Neutrophil (primary cell): ENCODE results near the gene INPP5A.

ENCODE experiments used
- H3K27ac ChIP-seq: fragments of 200-600 bp; sonication (generic); 2 replicates; pipeline ENCODE4 v1.5.1; 2016; ENCODE audit warnings: mild to moderate bottlenecking, moderate library complexity
- H3K27me3 ChIP-seq: fragments of 200-600 bp; sonication (generic); 2 replicates; pipeline ENCODE4 v1.6.0; 2016; ENCODE audit warnings: mild to moderate bottlenecking
- H3K36me3 ChIP-seq: fragments of 200-600 bp; sonication (generic); 2 replicates; pipeline ENCODE4 v1.5.1; 2017
- H3K4me1 ChIP-seq, 2 experiments: fragments of 200-600 bp in 1 of 2; sonication (generic) in 1 of 2; 1 replicate in 1 of 2; 2 replicates in 1 of 2; pipeline versions ENCODE4 v1.5.1 to v1.6.1; 2013 to 2016; ENCODE audit warnings: low read depth in 1 of 2, low read length in 1 of 2, mild to moderate bottlenecking in 1 of 2, moderate library complexity in 1 of 2; ENCODE audit not compliant: control insufficient read depth in 1 of 2, insufficient read depth in 1 of 2
- H3K4me3 ChIP-seq, 2 experiments: fragments of 200-600 bp in 1 of 2; sonication (generic) in 1 of 2; 1 replicate in 1 of 2; 2 replicates in 1 of 2; pipeline ENCODE4 v1.5.1; 2013 to 2016; ENCODE audit warnings: low read depth in 1 of 2, low read length in 1 of 2, mild to moderate bottlenecking in 1 of 2, moderate library complexity in 1 of 2
- H3K9me3 ChIP-seq: fragments of 200-600 bp; sonication (generic); 2 replicates; pipeline ENCODE4 v1.5.1; 2016
- TF ChIP-seq, protein P1 (sequence below): fragments of 200-600 bp; sonication (generic); IDR thresholded peaks from 2 replicates; pipeline ENCODE4 v1.5.1; 2016; ENCODE audit warnings: antibody characterized with exemption

INPP5A gene

DNA sequence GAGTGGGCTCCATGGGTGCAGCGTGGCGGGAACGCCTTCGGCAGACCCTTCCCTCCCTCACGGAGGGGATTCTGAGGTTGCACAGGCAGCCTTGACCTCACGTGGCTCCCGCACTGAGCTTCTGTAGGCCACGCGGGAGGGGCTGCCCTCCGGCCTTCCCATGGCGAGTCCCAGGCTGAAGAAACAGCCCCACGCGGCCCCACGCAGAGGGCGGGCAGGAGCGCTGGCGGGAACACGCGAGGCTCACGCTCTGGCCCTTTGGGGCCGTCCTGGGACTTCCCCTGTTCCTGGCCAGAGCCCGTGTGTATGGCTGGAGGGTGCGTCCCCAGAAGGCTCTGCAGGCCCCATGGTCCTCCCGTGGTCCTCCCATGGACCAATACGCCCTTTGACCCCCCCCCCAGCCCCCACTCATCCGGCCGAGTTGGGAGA, 270.0 kb downstream of the INPP5A start:
- TF ChIP-seq, protein P1, sequence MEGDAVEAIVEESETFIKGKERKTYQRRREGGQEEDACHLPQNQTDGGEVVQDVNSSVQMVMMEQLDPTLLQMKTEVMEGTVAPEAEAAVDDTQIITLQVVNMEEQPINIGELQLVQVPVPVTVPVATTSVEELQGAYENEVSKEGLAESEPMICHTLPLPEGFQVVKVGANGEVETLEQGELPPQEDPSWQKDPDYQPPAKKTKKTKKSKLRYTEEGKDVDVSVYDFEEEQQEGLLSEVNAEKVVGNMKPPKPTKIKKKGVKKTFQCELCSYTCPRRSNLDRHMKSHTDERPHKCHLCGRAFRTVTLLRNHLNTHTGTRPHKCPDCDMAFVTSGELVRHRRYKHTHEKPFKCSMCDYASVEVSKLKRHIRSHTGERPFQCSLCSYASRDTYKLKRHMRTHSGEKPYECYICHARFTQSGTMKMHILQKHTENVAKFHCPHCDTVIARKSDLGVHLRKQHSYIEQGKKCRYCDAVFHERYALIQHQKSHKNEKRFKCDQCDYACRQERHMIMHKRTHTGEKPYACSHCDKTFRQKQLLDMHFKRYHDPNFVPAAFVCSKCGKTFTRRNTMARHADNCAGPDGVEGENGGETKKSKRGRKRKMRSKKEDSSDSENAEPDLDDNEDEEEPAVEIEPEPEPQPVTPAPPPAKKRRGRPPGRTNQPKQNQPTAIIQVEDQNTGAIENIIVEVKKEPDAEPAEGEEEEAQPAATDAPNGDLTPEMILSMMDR = no peak
- no peaks in the 10 kb centered on the region for H3K36me3 ChIP-seq
- no peak overlapping the region for H3K4me3 ChIP-seq
- H3K27ac ChIP-seq = no peak overlapping the region
- no peaks in the 10 kb centered on the region for H3K9me3 ChIP-seq
- no peaks in the 10 kb centered on the region for H3K4me1 ChIP-seq
- peaks cover 21% of the 10 kb centered on the region for H3K27me3 ChIP-seq

DNA sequence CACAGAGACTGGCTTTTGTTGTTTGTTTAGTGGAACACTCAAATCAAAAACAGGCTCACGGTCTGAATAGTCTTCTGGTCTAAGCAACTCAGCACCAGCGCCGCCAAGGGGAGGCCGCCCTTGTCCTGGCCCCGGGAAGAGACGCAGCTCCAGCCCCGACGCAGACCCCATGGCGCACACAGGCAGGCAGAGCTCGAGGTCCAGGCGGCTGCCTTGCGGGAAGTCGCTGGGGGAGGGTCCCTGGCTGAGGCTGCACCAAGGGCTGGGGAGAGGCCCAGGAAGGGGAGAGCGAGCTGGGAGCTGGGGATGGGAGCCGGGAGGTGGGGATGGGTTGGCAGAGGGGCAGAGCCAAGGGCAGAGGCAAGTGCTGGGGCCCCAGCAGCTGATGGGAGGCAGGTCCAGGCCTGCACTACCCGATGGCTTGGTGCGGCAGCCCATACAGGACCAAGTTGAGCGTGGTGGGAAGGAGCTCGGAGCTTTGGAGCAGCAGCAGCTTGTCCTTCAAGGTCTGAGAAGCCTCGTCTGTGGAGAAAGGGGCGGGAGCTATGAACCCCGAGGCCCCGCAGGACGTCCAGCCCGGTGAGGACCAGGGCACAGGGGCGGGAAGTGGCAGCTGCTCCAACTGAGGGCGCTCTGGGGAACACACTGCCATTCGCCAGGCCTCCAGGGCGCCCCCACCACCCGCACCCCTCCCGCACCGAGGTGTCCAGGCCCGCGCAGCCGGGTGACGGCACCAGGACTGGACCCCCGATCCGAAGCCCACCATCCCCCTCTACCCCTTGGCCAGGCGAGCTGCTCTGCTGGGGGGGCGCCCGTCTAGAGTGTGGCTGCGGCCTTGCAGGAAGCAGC, 271.0 kb downstream of the INPP5A start:
- H3K9me3 ChIP-seq = no peaks in the 10 kb centered on the region
- H3K27ac ChIP-seq = no peak overlapping the region
- no peak overlapping the region for H3K4me3 ChIP-seq
- no peaks in the 10 kb centered on the region for H3K4me1 ChIP-seq
- no peaks in the 10 kb centered on the region for H3K36me3 ChIP-seq
- H3K27me3 ChIP-seq = peaks cover 21% of the 10 kb centered on the region
- TF ChIP-seq, protein P1 = no peak

DNA sequence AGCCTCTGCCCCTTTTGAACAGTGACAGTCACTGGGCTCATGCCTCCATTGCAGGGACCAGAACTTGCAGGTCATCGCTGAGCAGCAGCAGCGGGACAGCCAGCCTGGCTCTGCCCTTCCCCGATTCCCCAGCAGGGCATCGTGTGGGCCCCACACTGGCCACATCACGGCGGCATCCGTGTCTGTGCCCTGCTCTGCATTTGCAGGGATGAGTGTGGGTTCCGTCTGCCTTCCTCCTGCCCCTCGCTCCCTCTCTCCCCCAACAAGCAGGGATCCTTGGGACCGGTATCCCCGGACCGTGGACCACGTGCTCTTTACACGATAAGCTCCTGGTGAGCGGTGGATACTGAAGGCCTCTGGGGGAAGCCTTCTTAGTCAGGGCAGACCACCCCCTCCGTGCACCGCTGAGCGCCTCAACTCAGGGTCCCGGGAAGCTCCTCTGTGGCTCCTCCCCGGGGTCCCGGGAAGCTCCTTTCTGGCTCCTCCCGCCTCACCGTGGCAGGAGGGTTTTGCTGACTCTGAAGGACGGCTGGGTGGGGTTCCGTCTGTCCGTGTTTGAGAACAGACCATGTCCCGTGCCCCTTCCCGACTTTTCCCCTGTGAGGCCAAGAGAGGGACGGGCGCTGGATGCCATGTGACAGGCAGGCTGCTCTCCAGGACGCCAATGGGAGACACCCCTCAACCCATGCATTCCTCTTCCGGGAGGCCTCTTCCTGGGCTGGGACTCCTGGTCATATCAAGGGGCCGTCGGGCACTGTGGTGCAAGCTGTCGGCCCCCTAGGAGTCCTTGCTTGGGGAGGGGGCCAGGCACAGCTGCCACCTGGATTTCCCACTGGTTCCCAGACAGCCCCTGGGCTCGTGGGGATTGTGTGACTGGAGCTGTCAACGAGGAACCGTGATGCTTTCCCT, 271.9 kb downstream of the INPP5A start:
- H3K9me3 ChIP-seq = no peaks in the 10 kb centered on the region
- TF ChIP-seq, protein P1 = no peak
- no peak overlapping the region for H3K27ac ChIP-seq
- no peaks in the 10 kb centered on the region for H3K4me1 ChIP-seq
- peaks cover 21% of the 10 kb centered on the region for H3K27me3 ChIP-seq
- no peaks in the 10 kb centered on the region for H3K36me3 ChIP-seq
- no peak overlapping the region for H3K4me3 ChIP-seq

DNA sequence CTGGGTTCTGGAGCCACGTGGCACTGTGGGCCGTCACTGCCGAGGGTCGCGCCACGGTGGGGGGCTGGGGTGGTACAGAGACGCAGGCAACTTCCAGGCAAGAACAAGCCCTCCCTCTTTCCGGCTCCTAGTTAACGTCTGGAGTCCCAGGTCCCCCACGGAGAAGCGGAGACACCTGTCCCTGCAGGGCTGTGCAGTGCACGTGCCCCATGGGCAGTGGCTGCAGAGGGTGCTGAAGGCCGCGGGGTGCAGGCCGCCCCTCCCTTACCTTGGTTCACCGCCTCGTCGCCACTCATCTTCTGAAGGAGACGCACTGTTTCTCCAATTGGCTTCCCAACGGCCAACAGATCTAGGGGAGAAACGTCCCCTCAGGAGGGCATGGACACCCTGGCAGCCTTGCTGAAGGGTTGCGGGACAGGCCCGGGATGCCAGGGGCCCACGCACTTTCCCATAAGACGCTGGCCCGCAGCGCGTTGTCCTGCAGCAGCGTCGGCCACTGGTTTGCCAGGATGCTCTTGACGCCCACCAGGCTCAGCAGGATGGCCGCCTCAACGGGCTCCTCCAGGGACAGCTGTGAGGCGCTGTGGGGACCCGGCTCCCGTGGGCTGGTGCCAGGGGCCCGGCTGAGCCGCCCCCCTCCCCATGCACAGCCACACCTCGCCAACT, 272.7 kb downstream of the INPP5A start:
- Histone ChIP-seq H3K9me3 (no peaks in the 10 kb centered on the region), H3K36me3 (no peaks in the 10 kb centered on the region), H3K27me3 (peaks cover 21% of the 10 kb centered on the region), H3K4me1 (no peaks in the 10 kb centered on the region), H3K4me3 (no peak overlapping the region), H3K27ac (no peak overlapping the region)
- TF ChIP-seq, protein P1 = no peak
